GM12873 (cell line): ENCODE data around the gene HAPLN2.

Experiments used
- TF ChIP-seq, protein P1 (sequence below): IDR thresholded peaks from 2 replicates; pipeline ENCODE4 v1.5.1; 2012; ENCODE audit warnings: low read depth, mild to moderate bottlenecking, moderate library complexity, low read length, control low read depth; ENCODE audit not compliant: insufficient read depth; ENCODE audit errors: missing control alignments

Gene HAPLN2

DNA sequence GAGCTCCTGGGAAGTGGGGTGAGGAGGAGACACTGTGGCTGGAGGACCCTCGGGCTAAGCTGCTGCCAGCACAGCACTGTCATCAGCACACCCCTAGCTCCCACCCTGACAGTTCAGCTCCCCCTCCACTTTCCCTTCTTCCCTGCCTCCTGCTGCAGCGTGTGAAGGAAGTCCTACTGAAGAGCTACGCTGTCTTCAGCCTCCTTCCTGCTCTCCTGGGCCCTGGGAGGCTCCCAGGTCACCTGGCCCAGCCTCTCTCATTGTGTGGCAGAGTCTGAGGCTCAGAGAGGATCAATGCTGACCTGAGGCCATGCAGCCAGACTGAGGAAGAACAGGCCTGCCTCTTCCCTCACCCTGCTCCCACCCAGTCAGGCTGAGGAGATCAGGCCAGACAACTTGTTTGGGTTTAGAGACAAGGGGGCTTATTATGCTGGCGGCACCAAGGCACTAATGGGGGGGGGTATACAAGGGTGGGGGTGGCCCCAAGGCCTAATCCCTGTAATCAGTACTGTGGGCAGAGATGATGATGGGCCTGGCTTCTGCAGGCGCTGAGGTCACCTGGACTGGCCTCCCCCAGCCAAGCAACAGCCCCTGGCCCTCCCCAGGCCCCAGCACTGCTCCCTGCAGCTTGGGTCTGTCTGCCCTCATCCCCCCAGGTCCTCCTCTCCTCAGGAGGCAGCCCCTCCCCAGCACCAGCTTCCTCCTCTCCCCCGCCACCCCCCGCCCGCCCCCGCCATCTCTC is 48.9 kb downstream of the HAPLN2 start:
- TF ChIP-seq, protein P1, sequence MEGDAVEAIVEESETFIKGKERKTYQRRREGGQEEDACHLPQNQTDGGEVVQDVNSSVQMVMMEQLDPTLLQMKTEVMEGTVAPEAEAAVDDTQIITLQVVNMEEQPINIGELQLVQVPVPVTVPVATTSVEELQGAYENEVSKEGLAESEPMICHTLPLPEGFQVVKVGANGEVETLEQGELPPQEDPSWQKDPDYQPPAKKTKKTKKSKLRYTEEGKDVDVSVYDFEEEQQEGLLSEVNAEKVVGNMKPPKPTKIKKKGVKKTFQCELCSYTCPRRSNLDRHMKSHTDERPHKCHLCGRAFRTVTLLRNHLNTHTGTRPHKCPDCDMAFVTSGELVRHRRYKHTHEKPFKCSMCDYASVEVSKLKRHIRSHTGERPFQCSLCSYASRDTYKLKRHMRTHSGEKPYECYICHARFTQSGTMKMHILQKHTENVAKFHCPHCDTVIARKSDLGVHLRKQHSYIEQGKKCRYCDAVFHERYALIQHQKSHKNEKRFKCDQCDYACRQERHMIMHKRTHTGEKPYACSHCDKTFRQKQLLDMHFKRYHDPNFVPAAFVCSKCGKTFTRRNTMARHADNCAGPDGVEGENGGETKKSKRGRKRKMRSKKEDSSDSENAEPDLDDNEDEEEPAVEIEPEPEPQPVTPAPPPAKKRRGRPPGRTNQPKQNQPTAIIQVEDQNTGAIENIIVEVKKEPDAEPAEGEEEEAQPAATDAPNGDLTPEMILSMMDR, result no peak

DNA sequence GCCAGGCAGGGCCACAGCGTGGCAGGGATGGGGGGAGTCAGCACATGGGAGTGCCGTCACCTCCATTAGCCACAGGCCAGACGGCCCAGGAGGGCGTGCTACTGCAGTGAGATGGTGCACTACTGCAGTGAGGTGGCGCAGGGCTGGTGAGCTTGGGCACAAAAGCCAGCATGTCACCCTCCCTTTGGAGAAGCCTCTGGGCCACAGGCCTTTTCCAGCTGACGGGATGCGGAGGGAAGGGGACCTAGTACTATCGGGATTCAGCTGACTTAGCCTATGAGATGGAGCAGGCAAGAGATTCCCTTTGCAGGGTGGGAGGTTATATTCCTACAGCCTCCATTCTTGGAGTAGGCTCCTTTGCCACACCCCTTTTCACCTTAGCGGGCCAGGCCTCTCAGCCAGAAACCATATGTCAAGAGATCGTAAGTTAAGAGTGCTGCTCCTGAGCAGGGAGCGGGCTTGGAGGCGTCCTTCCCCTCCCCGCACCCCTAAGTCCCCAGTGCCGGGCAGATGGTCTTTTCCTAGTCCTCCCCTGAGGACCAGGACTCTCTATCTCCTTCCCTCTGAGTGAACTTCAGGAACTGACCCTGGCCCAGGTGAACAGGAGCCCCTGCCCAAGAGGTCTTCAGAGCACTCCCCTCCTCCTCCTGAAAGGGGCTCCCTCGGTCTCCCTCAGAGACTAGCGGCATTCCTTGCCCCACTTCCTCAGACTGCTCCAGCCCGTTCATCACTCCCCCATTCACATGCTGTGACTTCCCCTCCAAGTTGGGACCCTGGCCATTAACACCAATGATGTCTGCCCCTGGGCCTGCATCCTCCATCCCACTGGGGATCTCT is 49.8 kb downstream of the HAPLN2 start:
- TF ChIP-seq, protein P1, result no peak

DNA sequence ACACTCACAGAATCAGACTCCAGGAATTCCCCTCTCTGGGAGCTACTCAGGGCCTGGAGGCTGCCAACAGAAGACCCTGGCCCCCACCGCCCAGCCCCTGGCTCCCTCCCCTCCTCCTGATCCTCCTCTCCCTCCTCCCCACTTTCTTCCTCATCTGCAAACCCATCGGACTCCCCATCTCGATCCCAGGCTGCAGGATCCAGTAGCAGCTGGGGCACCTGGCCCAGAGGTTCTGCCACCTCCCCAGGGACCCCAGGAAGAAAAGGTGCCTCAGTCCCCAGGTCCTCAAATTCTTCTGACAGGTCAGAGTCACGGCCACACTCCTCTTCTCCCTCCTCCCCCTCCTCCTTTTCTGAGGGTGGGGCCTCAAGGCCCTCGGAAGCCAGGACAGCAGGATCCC is 50.6 kb downstream of the HAPLN2 start:
- TF ChIP-seq, protein P1, result no peak

DNA sequence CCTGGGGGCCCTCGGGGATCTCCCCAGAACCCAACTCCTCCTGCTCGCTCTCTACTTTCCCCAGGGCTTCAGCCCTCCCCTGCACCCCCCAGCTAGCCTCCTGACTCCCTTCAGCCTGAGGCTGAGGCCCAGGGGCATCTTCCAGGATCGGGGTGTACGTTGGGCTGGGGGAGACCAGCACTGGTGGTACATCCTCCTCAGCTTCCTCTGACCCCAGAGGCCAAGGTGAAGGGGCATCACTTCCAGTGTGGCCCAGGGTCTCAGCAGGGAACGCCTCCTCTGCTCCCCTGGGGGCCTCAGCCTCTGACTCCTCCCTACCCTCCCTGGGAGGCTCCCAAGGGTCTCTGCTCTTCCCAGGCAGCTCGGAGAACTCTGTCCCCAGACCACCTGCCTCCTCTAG is 51.1 kb downstream of the HAPLN2 start:
- TF ChIP-seq, protein P1, result no peak

DNA sequence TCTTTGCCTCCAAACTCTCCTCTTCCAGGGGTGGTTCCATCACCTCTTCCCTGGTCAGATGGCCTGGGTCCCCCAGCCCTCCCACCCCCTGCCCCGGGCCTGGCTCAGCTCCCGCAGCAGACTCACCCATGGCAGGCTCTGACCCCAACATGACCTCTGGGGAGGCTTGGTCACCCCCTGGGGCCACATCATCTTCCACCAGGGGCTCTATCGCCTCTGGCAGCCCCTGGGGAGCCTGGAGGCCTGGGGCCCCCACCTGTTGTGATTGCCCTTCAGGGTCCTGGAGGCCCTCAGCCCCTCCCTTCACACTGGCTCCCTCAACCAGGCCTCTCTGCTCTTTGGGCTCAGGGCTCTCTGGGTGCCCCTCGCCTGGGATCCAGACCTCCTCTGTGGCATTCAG is 51.6 kb downstream of the HAPLN2 start:
- TF ChIP-seq, protein P1, result no peak

DNA sequence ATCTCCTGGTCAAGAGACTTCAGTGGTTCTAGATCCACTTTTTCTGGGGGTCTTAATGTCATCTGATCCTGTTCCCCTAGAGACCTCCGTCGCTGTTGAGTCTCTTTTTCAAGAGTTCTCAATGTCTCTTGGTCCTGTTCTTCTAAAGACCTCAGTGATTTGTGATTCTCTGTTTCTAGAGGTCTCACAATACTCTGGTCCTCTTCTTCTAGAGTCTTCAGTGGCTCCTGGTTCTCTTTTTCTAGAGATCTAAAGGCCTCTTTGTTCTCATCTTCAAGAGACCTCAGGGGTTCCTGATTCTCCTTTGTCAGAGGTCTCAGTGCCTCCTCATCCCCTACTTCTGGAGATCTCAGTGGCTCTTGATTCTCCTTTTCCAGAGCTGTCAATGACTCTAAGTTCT is 52.6 kb downstream of the HAPLN2 start:
- TF ChIP-seq, protein P1, result no peak

DNA sequence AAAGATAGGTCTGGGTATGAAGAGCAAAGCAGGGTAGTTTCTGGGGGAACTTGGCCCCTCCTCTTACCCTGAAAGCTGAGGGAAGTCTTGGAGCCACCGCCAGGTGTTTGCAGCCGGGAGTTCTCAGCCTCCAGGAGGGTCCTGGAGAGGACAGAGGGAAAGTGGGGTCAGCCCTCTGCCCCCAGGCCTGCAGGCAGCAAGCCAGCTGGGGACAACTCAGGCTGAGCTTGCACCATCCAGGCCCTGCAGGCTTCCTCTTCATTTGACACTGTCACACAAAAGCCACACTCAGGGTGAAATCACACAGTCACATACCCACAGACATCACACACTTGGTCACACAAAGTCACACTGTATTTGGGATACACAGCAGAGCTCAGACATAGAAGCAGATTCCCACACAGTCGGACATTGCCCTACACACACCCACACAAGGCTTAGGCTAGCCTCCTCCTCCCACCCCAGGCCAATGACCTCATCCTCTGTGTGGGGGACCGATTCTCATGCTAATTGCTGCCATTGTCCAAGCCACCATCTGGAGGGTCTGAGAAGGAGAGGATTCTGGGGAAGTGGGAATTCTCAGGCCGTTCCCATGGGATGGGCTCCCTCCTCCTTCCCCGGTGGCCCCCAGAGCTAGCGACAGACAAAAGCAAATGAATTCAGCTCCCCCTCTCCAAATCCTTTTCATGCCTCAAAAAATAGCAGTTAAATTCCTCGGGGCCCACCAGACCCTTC is 54.3 kb downstream of the HAPLN2 start:
- TF ChIP-seq, protein P1, result no peak
